Uterine smooth muscle cell (primary cell): ENCODE data around the gene HACD1. TPM values are rescaled to one million over a fixed set of nuclear protein-coding genes. Genes with fewer than 3 reads are reported as not detected.

Source experiments
- total RNA-seq: library from RNA; depleted of rRNA; stranded (reverse); fragments of >200 nt; gene quantifications from 2 replicates; pipeline ENCODE4 v1.2.3, GENCODE V29; 2014

The HACD1 gene
- 32.0 and 42.6 TPM in 2 replicates for total RNA-seq

GRCh38 chr10:17617031-17617911 is at the start of gene HACD1:
HACD1 (minus strand) TSS chr10:17617374; CDS start chr10:17617339, 35 bp downstream.

GRCh38 chr10:17643755-17644484 is 26.7 kb upstream of the HACD1 start, which contains the start of gene STAM:
STAM (plus strand) TSS chr10:17644151; CDS start chr10:17644340, 189 bp downstream.

Other genes with a start within 250 kb of the HACD1 start
- not detected in 2 replicates for gene ST8SIA6, start 162.8 kb downstream of the HACD1 start, total RNA-seq
- 21.5 and 25.4 TPM in 2 replicates for gene STAM, start 26.8 kb upstream of the HACD1 start, total RNA-seq
- gene TMEM236, start 134.8 kb upstream of the HACD1 start, total RNA-seq = 0.11 and 0.12 TPM in 2 replicates
- under 0.01 and 0.12 TPM in 2 replicates for gene MRC1, start 192.0 kb upstream of the HACD1 start, total RNA-seq